Activated naive CD8-positive, alpha-beta T cell treated with anti-CD3 and anti-CD28 coated beads for 36 hours (primary cell): Measurements from ENCODE around the gene PRKCZ. TPM values are rescaled to one million over a fixed set of nuclear protein-coding genes. Genes with fewer than 3 reads are reported as not detected.
"Not testable (repeated sequence)": the region's sequence is repeated elsewhere in the genome, so short reads cannot be mapped to it uniquely, and the experiment has no call there.

ENCODE experiments used
- DNase-seq: peaks from one replicate; pipeline ENCODE4 v3.0.0; 2021
- H3K27ac Mint-ChIP-seq: one replicate; pipeline ENCODE4 v1.8.0; 2022; ENCODE audit warnings: mild to moderate bottlenecking, moderate library complexity, mixed read lengths
- H3K27me3 Mint-ChIP-seq: one replicate; pipeline ENCODE4 v1.8.0; 2022; ENCODE audit warnings: mild to moderate bottlenecking, mixed read lengths
- H3K36me3 Mint-ChIP-seq: one replicate; pipeline ENCODE4 v1.8.0; 2021; ENCODE audit warnings: mild to moderate bottlenecking, mixed read lengths
- H3K4me1 Mint-ChIP-seq: one replicate; pipeline ENCODE4 v1.8.0; 2021; ENCODE audit warnings: mixed read lengths
- H3K4me3 Mint-ChIP-seq: one replicate; pipeline ENCODE4 v1.8.0; 2022; ENCODE audit warnings: mild to moderate bottlenecking, moderate library complexity, mixed read lengths
- H3K9me3 Mint-ChIP-seq: one replicate; pipeline ENCODE4 v1.8.0; 2022; ENCODE audit warnings: mixed read lengths
- total RNA-seq, 2 experiments: library from RNA; stranded (reverse); gene quantifications; one replicate each; pipeline ENCODE4 v1.2.3, GENCODE V29; 2021

The PRKCZ gene
- total RNA-seq, 2 experiments from 2014 or later = 11.1 to 13.0 TPM

GRCh38 chr1:2110738-2111673, 60.8 kb downstream of the PRKCZ start:
- DNase-seq = no peak
- no peaks in the 10 kb centered on the region for H3K36me3 Mint-ChIP-seq
- H3K4me3 Mint-ChIP-seq = no peak overlapping the region
- H3K9me3 Mint-ChIP-seq = no peaks in the 10 kb centered on the region
- no peaks in the 10 kb centered on the region for H3K27me3 Mint-ChIP-seq
- no peak overlapping the region for H3K27ac Mint-ChIP-seq
- no peaks in the 10 kb centered on the region for H3K4me1 Mint-ChIP-seq

- H3K9me3 Mint-ChIP-seq = no peaks in the 10 kb centered on the region
- H3K36me3 Mint-ChIP-seq = no peaks in the 10 kb centered on the region
- DNase-seq = no peak
- H3K4me1 Mint-ChIP-seq = no peaks in the 10 kb centered on the region
- H3K27ac Mint-ChIP-seq = no peak overlapping the region
- no peak overlapping the region for H3K4me3 Mint-ChIP-seq
- H3K27me3 Mint-ChIP-seq = no peaks in the 10 kb centered on the region
Measured at GRCh38 chr1:2111674-2112035, 61.4 kb downstream of the PRKCZ start.

GRCh38 chr1:2112280-2112701, 62.1 kb downstream of the PRKCZ start:
- Mint-ChIP-seq H3K36me3 (no peaks in the 10 kb centered on the region), H3K27ac (no peak overlapping the region), H3K4me3 (no peak overlapping the region), H3K27me3 (no peaks in the 10 kb centered on the region), H3K4me1 (no peaks in the 10 kb centered on the region), H3K9me3 (no peaks in the 10 kb centered on the region)
- no peak for DNase-seq

- DNase-seq = no peak
- Mint-ChIP-seq H3K9me3 (peaks cover 3% of the 10 kb centered on the region), H3K36me3 (peaks cover 6% of the 10 kb centered on the region), H3K4me3 (no peak overlapping the region), H3K4me1 (no peaks in the 10 kb centered on the region), H3K27ac (no peak overlapping the region), H3K27me3 (no peaks in the 10 kb centered on the region)
Measured at GRCh38 chr1:2113620-2114135, 63.5 kb downstream of the PRKCZ start.

- not testable (repeated sequence) for H3K4me1 Mint-ChIP-seq, H3K27ac Mint-ChIP-seq, DNase-seq, H3K9me3 Mint-ChIP-seq, H3K27me3 Mint-ChIP-seq, H3K36me3 Mint-ChIP-seq, H3K4me3 Mint-ChIP-seq
Measured at GRCh38 chr1:2114635-2115007, 64.4 kb downstream of the PRKCZ start.

- no peaks in the 10 kb centered on the region for H3K4me1 Mint-ChIP-seq
- H3K4me3 Mint-ChIP-seq = no peak overlapping the region
- H3K27ac Mint-ChIP-seq = no peak overlapping the region
- peaks cover 8% of the 10 kb centered on the region for H3K36me3 Mint-ChIP-seq
- DNase-seq = no peak
- peaks cover 5% of the 10 kb centered on the region for H3K9me3 Mint-ChIP-seq
- no peaks in the 10 kb centered on the region for H3K27me3 Mint-ChIP-seq
Measured at GRCh38 chr1:2115008-2115641, 64.9 kb downstream of the PRKCZ start.

GRCh38 chr1:2115702-2116341, 65.6 kb downstream of the PRKCZ start:
- no peak overlapping the region for H3K4me3 Mint-ChIP-seq

GRCh38 chr1:2119886-2120285, 69.7 kb downstream of the PRKCZ start:
- H3K36me3 Mint-ChIP-seq = peaks cover 10% of the 10 kb centered on the region
- no peak overlapping the region for H3K27ac Mint-ChIP-seq
- H3K4me1 Mint-ChIP-seq = peaks cover 2% of the 10 kb centered on the region
- peaks cover 3% of the 10 kb centered on the region for H3K27me3 Mint-ChIP-seq
- no peak overlapping the region for H3K4me3 Mint-ChIP-seq
- DNase-seq = no peak
- H3K9me3 Mint-ChIP-seq = peaks cover 13% of the 10 kb centered on the region

More at GRCh38 chr1:2115702-2116341, 65.6 kb downstream of the PRKCZ start:
- no peak for DNase-seq
- Mint-ChIP-seq H3K27me3 (no peaks in the 10 kb centered on the region), H3K36me3 (peaks cover 8% of the 10 kb centered on the region), H3K9me3 (peaks cover 5% of the 10 kb centered on the region), H3K27ac (no peak overlapping the region), H3K4me1 (no peaks in the 10 kb centered on the region)

- Mint-ChIP-seq H3K4me3 (peak overlapping the region; percentile 19), H3K9me3 (peaks cover 13% of the 10 kb centered on the region), H3K27ac (peak overlapping the region; percentile 81), H3K27me3 (peaks cover 3% of the 10 kb centered on the region), H3K36me3 (peaks cover 10% of the 10 kb centered on the region), H3K4me1 (peaks cover 2% of the 10 kb centered on the region)
- no peak for DNase-seq
Measured at GRCh38 chr1:2121101-2121691, 71.0 kb downstream of the PRKCZ start.

- not testable (repeated sequence) for H3K27me3 Mint-ChIP-seq, H3K4me3 Mint-ChIP-seq, DNase-seq, H3K4me1 Mint-ChIP-seq
- Mint-ChIP-seq H3K27ac (peak overlapping the region; percentile 81), H3K9me3 (peaks cover 13% of the 10 kb centered on the region), H3K36me3 (peaks cover 10% of the 10 kb centered on the region)
Measured at GRCh38 chr1:2121794-2122193, 71.6 kb downstream of the PRKCZ start.

- H3K9me3 Mint-ChIP-seq = peaks cover 8% of the 10 kb centered on the region
Measured at GRCh38 chr1:2124446-2125198, 74.4 kb downstream of the PRKCZ start.

GRCh38 chr1:2125350-2126211, 75.4 kb downstream of the PRKCZ start:
- peaks cover 3% of the 10 kb centered on the region for H3K27me3 Mint-ChIP-seq
- H3K4me3 Mint-ChIP-seq = no peak overlapping the region
- peaks cover 3% of the 10 kb centered on the region for H3K36me3 Mint-ChIP-seq
- peaks cover 8% of the 10 kb centered on the region for H3K9me3 Mint-ChIP-seq
- no peak for DNase-seq
- peaks cover 8% of the 10 kb centered on the region for H3K4me1 Mint-ChIP-seq
- no peak overlapping the region for H3K27ac Mint-ChIP-seq

More at GRCh38 chr1:2124446-2125198, 74.4 kb downstream of the PRKCZ start:
- no peak for DNase-seq
- no peak overlapping the region for H3K27ac Mint-ChIP-seq
- peaks cover 8% of the 10 kb centered on the region for H3K4me1 Mint-ChIP-seq
- H3K4me3 Mint-ChIP-seq = no peak overlapping the region
- peaks cover 3% of the 10 kb centered on the region for H3K27me3 Mint-ChIP-seq
- H3K36me3 Mint-ChIP-seq = peaks cover 3% of the 10 kb centered on the region

- peaks cover 6% of the 10 kb centered on the region for H3K9me3 Mint-ChIP-seq
- H3K36me3 Mint-ChIP-seq = no peaks in the 10 kb centered on the region
- no peaks in the 10 kb centered on the region for H3K27me3 Mint-ChIP-seq
- H3K4me1 Mint-ChIP-seq = peaks cover 6% of the 10 kb centered on the region
- DNase-seq = no peak
- peak overlapping the region; percentile 63 for H3K4me3 Mint-ChIP-seq
- peak overlapping the region; percentile 41 for H3K27ac Mint-ChIP-seq
Measured at GRCh38 chr1:2126331-2127186, 76.3 kb downstream of the PRKCZ start.
